NCI-H1436 treated with DMSO at 0.1 percent for 48 hours (cell line): ENCODE results near the gene LRIG2.
"Not testable (repeated sequence)": the region's sequence is repeated elsewhere in the genome, so short reads cannot be mapped to it uniquely, and the experiment has no call there.

Source experiments
- DNase-seq: peaks from one replicate; lab custom pipeline; 2025; lab: John Stamatoyannopoulos, UW

The LRIG2 gene

DNA sequence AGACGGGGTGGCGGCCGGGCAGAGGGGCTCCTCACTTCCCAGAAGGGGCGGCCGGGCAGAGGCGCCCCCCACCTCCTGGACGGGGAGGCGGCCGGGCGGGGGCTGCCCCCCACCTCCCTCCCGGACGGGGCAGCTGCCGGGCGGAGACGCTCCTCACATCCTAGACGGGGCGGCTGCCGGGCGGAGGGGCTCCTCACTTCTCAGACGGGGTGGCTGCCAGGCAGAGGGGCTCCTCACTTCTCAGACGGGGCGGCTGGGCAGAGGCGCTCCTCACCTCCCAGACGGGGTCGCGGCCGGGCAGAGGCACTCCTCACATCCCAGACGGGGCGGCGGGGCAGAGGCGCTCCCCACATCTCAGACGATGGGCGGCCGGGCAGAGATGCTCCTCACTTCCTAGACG is 9.5 kb upstream of the LRIG2 start:
- not testable (repeated sequence) for DNase-seq

DNA sequence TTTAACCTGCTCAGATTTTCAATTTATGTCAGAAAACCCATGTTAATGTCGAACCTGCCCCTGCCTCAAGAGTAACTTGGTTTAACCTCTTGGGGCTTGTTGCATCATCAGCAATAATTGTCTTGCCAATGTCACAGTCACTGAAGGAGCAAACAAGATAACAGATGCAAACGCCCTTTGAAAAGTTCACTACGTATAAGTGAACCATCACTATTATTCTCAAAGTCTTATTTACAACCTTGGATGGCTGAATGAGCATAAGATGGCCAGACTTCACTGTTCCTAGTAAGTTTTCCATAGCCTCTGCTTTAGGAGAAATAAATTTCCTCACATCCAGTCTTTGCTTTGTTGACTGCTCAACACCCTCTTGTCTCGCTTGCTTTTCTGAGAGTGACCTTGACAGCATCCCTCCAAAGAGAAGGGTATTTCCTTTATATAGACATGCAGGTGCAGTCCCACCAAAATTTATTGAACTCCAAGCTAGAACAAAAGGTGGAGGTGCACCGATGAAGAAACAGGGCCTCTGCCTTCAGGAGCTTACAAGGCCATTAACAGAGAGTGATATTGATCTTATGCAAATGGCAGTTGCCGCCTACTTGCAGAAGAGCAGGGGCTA is 749 bp upstream of the LRIG2 start:
- DNase-seq = no peak

DNA sequence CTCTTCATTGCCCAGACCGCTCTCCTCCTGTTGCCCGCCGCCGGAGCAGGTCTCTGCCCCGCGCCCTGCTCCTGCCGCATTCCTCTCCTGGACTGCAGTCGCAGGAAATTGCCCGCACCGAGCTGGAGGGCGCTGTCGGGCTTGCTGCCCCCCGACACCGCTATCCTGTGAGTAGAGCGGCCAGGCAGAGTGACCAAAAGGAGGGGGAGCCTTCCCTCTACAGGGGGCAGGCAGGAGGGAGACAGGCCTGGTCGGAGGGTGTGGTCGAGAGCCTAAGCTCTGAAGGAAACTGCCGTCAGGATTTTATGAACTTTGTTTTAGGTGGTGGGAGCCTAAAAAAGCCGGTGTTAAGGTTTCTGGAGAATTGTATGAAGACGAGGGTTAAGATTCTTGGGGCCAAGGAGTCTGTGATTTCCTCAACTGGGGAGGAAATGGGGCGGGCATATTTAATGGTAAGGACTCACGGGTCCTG is 517 bp downstream of the LRIG2 start:
- no peak for DNase-seq

DNA sequence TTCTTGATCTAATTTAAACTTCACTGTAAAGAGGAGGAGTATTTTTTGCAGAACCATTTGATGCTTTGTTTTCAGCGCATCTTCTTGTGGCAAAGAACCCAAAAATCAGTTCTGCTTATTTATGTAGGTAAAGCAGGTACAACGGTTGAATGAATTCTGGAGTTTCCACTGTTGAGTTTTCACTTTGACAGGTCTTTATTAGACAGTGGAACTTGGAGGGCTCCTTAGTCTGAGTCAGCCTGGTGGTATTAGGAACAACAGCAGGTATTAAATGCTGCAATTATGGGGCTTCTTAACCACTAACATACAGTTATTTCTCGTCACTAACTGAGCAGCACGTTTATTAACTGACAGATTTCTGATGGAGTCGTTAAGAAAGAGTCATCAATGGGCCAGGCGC is 1.2 kb downstream of the LRIG2 start:
- DNase-seq = no peak

DNA sequence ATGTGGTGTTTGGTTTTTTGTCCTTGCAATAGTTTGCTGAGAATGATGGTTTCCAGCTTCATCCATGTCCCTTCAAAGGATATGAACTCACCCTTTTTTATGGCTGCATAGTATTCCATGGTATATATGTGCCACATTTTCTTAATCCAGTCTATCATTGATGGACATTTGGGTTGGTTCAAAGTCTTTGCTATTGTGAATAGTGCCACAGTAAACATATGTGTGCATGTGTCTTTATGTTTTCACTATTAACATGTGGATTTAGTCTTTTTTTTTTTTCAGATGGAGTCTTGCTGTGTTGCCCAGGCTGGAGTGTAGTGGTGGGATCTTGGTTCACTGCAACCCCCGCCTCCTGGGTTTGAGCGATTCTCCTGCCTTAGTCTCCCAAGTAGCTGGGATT is 5.0 kb downstream of the LRIG2 start:
- DNase-seq = not testable (repeated sequence)

DNA sequence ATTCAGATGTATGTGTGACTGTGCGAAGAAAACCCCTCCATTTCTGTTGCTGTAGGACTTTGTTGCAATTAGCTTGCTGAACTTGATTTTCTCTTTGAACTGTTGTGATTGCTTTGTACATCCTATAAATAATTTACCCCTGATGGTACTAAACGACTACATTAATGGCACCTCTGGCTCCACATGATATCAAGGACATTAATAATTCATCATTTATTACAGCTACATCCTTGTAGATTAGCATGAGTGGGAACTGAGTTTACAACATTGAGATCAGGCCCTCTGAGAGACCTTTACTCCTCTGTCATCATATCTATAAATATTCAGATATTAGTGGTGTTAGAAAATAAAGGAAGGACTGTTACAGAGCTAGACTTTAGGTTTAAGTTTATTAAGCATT is 13.5 kb downstream of the LRIG2 start:
- DNase-seq = no peak

DNA sequence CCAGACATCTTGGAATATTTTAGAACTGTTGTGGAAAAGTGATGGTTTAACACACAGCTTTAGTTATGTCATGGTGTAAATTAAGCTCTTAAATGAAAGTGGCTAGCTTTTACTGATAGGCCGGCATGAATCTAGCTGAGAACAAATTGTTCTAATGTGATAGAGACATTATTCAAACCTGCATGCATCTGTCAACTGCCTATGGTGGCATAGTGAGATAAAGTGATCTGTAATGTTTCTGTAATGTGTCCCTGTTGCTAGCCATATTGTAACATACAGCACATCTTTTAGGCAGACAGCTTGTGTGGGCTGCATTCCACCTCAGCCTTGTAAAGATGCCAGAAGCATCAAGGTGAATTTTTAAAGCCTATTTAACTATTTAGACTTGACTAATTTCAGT is 16.0 kb downstream of the LRIG2 start:
- DNase-seq = no peak

DNA sequence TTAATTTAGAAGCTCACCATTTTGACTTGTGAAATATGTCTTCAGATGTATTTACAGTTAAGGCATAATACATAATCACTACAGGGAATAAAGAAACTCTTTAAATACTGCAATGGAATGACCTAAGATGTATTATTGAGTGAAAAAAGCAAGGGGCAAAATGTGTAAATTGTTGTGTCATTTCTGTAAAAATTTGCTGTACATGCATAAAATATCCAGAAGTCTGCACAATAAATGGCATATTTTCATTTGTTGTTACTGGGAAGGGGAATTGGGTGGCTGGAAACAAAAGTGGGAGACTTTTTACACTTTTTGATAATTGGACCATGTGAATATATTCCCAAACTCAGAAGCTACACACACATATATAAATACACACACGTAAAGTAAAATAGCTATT is 17.1 kb downstream of the LRIG2 start:
- DNase-seq = no peak

DNA sequence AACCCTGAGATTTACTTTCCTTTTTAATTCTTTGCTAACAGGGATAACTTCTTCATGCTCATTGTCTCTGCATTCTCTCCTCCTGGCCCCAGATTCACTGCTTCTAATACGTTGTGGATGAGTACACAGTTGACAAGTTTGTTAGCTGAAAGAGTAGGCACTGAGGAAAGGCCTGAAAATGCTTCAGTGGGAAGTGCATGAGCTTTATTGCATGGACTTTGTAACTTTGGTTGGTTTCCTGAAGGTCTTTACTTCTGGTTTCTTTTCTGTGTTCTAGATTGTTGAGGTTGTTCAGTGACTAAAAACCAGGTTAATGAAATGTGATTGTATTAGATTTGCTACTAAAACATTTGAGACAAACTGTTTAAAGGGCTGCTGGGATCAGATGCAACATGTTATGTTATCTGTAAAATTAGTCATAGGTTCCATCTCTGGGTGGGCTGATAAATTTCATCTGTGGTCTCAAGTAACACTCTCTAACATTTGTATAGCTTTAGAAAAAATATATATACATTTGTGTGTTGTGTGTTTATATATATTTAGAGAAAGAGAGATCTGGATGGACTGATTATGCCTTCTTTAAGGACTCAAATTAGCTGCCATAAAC is 19.1 kb downstream of the LRIG2 start:
- no peak for DNase-seq

DNA sequence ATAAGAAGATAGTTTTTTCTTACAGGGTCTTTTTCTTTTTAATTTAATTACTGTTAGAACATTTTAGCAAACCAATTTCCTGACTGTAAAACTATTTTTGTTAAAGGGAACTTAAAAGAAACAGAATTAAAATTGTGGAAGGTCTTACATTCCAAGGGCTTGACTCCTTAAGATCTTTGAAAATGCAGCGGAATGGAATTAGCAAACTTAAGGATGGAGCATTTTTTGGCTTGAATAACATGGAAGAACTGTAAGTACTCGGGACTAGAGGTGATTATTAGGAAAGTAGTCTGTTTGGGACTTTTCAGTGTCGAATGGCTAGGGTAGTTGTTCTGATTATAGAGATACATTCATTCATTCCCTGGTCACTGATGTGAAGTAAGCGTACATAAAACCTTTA is 21.5 kb downstream of the LRIG2 start:
- DNase-seq = no peak

DNA sequence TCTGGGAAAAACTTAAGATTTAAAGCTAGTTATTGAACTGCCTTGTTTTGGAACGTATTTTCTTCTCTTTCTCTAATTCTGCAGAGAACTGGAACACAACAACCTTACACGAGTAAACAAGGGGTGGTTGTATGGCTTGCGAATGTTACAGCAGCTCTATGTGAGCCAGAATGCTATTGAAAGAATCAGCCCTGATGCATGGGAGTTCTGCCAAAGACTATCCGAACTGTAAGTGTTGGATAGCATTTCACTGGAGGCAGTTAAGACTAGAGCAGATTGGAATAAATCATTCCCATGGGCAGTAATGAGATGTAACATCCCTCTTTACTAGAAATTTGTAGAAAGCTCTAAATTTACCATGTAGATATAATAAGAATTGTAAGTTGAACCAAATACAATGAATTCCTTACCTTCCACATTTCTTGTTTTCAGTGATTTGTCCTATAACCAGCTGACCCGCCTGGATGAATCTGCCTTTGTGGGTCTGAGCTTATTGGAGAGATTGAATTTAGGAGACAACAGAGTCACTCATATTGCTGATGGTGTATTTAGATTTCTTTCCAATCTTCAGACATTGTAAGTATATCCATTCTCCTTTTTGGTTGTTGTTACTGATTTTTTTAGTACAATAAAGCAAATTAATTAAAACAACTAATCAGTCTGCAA is 22.9 kb downstream of the LRIG2 start:
- no peak for DNase-seq

DNA sequence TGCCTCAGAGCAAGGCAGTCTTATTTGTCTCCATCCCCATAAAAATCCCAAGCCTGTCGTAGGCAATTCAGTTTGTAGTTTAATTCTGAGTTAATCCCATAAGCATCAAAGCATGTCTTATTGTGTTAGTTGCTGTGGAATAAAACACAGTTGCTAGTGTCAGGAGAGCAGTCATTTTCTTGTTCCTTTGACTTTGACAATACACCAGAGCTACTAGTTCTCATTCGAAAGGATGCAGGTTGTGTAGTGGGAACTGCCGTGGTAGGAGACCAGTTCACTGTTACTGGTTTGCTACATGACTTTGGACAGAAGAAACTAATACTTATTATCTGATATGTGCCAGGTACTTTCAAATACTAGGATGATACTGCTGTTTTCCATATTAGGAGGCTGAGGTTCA is 23.5 kb downstream of the LRIG2 start:
- no peak for DNase-seq

DNA sequence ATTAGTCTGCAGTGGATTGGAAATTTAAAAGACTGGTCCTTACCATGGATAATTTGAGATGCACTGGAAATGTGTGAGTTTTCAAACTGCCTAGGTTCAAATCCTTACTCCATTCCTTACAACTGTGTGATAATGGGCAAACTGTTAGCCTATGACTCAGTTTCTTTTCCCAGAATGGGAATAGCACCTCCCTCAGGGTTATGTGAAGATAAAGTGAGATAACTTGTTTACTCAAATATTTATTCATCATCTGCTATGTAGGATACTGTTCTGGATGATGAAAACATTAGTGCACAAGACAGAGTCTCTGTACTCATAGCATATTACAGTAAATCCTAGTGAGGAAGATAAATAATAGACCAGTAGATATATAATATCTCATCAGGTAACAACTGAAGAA is 28.6 kb downstream of the LRIG2 start:
- no peak for DNase-seq

DNA sequence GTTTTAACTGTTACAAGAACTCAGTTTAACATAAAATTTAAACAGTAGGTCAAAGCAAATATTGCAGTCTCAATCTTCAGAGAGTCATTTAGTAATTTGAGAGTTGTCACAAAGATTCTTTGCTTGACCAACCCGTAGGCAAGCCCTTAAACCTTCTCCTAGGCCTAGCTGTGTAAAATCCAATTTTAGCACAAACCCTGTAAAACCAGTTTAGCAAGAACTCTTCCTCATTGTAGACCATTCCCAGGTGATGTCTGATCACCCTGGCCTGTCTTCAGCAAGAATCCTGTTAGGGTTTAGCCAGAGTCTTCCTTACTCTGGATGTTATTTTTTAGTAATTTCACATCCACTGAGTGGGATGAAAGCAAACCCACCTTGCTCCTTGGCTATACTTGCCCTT is 30.1 kb downstream of the LRIG2 start:
- no peak for DNase-seq

DNA sequence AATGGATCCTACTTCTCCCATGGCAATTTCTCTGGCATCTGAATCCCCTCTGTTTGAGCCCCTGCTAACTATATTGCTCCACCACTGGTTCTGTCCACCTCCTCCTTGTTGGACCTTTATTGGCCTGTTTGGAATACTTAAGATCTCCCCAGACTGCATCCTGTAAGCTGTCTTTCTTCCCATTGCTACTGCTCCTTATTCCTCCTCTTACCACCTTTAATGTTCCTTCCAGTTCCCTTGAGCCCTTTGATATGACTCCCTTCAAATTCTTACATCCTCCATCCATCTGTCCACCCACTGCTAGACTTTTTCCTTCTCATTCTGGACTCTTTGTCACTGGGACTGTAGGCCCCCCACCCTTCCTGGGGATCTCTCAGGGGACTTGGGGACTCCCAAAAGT is 31.0 kb downstream of the LRIG2 start:
- no peak for DNase-seq

DNA sequence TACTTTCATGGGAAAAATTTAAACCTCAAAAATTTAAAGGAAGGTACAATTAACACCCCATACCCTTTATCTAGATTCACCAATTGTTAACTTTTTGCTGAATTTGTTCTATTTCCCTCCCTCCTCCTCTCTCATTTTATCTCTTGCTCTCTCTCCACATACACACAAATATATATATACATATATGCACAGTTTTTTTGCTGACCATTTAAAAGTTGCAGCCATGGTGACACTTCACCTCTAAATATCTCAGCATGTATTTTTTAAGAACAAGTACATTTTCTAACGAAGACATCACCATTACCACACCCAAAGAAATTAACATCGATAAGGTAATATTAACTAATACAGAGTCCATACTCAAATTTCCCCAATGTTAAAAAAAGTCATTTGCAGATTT is 33.9 kb downstream of the LRIG2 start:
- no peak for DNase-seq

DNA sequence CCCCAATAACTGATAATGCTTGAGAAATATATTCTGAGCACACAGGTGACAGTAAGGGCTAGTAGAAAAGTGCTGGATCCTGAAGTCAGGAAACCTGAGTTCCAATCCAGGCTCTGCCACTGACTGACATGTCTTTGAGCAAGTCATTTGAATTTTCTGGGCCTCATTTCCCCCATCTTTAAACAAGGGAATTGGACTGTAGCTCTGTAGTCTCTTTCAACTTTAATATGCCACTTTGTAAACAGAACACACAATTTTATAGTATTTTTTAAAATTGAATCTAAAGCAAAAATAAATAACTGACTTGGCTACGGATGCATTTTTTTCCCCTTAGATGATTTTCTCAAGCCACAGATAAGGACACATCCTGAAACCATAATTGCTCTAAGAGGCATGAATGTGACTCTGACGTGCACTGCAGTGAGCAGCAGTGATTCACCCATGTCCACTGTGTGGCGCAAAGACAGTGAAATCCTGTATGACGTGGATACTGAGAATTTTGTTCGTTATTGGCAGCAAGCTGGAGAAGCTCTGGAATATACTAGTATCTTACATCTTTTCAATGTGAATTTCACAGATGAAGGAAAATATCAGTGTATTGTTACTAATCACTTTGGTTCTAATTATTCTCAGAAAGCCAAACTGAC is 37.0 kb downstream of the LRIG2 start:
- no peak for DNase-seq

DNA sequence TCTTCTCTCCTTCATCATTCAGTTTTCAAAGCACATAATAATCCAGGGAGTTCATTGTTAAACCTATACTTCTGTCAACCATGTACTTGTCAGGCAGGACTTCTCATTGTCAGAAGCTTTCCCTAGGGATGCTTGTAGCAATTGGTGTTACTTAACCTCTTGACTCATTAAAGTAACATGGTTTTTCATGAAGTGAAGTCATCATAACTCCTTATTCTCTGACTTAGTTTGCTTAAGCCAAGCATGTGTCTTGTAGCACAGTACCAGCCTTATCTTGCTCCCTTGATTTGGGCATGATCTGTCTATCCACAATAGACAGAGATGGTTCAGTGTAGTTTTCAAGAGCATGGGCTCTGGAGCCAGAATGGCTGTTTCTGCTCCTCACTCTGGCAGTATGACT is 45.3 kb downstream of the LRIG2 start:
- DNase-seq = no peak

DNA sequence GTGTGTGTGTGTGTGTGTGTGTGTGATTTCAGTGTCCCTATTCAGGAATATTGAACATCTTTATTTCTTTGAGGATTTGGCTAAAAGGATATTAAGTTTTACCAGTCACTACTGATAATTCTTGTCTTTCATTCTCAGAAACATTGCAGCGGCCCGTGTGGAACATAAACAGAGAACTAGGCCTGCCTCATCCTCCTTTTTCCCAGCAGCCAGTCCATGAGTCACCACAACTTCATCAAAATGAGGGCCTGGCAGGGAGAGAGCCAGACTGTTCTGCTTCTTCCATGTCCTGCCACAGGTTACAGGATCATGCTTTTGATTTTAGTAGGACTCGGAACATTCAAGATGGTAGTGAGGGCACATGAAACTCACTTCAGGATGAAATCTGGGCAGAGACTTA is 50.7 kb downstream of the LRIG2 start:
- no peak for DNase-seq

DNA sequence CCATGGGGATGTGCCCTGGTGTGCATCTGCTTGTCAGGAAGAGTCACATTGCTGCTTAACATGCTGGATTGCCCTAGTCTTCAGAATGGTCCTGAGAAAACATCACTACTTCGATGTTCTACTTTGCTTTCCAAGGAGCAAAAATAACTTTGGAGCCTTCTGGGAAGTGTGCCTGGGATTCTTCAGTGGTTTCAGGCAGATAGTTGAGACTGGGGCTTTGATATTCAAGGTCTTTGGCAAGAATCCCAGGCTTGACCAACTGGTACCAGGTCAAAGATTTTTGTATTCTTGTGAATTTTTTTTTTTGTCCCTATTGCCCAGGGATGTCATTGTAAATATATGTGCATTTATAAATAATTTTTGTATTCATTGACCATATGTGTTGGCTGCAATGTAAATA is 51.4 kb downstream of the LRIG2 start:
- DNase-seq = no peak

DNA sequence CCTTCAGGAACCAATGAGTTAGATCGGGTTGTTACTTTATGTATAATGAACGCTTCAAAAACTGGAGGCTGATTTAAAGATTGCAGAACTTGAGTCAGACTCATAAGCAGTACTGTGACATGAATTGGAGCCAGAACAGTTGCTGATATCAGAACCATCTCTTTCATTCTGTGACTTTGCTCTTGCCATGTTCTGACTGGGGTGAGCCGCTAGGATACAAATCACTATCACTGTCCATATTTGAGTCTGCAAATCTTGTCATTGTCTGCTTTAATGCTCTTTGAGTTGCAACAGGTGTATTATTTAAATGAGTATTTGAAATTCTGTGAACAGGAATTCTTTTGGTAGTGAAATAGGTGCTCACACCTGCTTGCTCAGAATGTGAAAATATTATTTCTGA is 52.5 kb downstream of the LRIG2 start:
- DNase-seq = no peak

DNA sequence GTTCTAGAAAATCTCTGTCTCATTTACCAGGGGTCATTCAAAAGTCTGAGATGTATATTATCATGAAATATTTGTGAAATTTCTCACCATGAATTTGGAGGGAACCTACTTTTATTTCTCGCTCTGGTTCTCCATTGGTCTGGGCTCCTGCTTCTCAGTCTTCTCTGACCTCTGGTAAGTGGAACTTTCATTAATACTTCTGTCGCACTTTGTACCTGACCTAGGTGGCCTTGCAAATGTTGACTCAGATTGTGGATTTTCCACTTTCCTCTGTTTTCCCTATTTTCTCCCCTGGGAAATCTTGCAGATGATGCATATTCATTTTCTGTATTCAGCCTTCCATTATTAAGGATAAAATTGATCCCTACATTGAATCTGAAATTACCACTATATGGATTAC is 53.2 kb downstream of the LRIG2 start:
- DNase-seq = no peak

DNA sequence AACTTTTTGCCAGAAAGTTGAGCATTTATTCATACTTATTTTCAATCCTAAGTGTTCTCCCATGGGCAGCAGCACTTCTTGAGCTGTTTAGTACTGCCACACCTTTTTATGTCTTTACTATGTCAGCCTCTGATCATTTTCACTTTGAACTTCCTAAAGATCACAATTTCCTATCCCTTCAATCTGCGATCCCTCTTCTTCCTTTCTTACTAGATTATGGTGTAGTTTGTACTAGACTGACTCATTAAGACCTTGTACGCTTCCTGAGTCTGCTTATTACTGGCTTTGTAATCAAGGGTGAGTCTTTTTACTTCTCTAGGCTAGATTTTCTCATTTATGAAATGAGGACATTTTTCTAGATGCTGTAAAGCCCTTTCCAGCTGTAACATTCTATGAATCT is 55.1 kb downstream of the LRIG2 start:
- DNase-seq = no peak
